GM12892 (cell line): ENCODE data around the gene SSX7.

Experiments used
- POLR2A ChIP-seq: IDR thresholded peaks from 2 replicates; pipeline ENCODE4 v1.6.1; 2011; ENCODE audit warnings: low read depth, low read length, control low read depth
- POLR2AphosphoS5 ChIP-seq: IDR thresholded peaks from 2 replicates; pipeline ENCODE4 v1.6.1; 2011; ENCODE audit warnings: low read depth, low read length, control low read depth

- TF ChIP-seq POLR2AphosphoS5 (no peak), POLR2A (no peak)
Observed at GRCh38 chrX:52608961-52609360, 45.7 kb downstream of the SSX7 start.
